A673 (cell line): ENCODE results near the gene VPS8. TPM values are rescaled to one million over a fixed set of nuclear protein-coding genes. Genes with fewer than 3 reads are reported as not detected.

Source experiments
- BruUV-seq: library from RNA; stranded (reverse); fragments of 400-500 nt; replicated peaks from 2 replicates; lab custom pipeline; 2021; lab: Mats Ljungman, UMichigan
- CTCF ChIA-PET: fragments of 300-600 bp; sonication (Branson Sonifier 250); formaldehyde crosslinking; loops from one replicate; lab custom pipeline; 2022; ENCODE audit warnings: antibody characterized with exemption; lab: Charles Lee
- POLR2A ChIA-PET: fragments of 300-600 bp; sonication (Branson Sonifier 250); formaldehyde crosslinking; loops from one replicate; lab custom pipeline; 2022; ENCODE audit warnings: antibody characterized with exemption; ENCODE audit not compliant: low non-redundant PET; lab: Charles Lee
- DNase-seq: peaks from one replicate; pipeline ENCODE4 v3.0.0-alpha.2; 2015; ENCODE audit warnings: low spot score
- H3K27ac ChIP-seq: fragments of 200-600 bp; sonication (generic); 2 replicates; pipeline ENCODE4 v1.5.1; 2016; ENCODE audit warnings: mixed run types, low read depth, mild to moderate bottlenecking, mixed read lengths, antibody characterized with exemption, low read length; ENCODE audit not compliant: poor library complexity, severe bottlenecking
- H3K27me3 ChIP-seq: fragments of 200-600 bp; sonication (generic); replicated peaks from 2 replicates; pipeline ENCODE4 v1.6.1; 2017; ENCODE audit warnings: mixed run types, low read depth, mild to moderate bottlenecking, mixed read lengths, antibody characterized with exemption, low read length; ENCODE audit not compliant: insufficient read depth, poor library complexity
- H3K36me3 ChIP-seq: fragments of 200-600 bp; sonication (generic); 2 replicates; pipeline ENCODE4 v1.6.1; 2016; ENCODE audit warnings: mixed run types, mild to moderate bottlenecking, mixed read lengths, antibody characterized with exemption, low read length; ENCODE audit not compliant: insufficient read depth, poor library complexity, severe bottlenecking
- H3K4me1 ChIP-seq: fragments of 200-600 bp; sonication (generic); 2 replicates; pipeline ENCODE4 v1.6.1; 2017; ENCODE audit warnings: mixed run types, mild to moderate bottlenecking, mixed read lengths, antibody characterized with exemption, low read length; ENCODE audit not compliant: insufficient read depth, poor library complexity, severe bottlenecking
- H3K4me3 ChIP-seq: fragments of 200-600 bp; sonication (generic); 2 replicates; pipeline ENCODE4 v1.5.1; 2016; ENCODE audit warnings: low read depth, mixed run types, mild to moderate bottlenecking, mixed read lengths, low read length; ENCODE audit not compliant: poor library complexity, severe bottlenecking
- H3K9me3 ChIP-seq: fragments of 200-600 bp; sonication (generic); 2 replicates; pipeline ENCODE4 v1.6.1; 2016; ENCODE audit warnings: mixed run types, low read depth, mild to moderate bottlenecking, mixed read lengths, antibody characterized with exemption, low read length; ENCODE audit not compliant: poor library complexity, severe bottlenecking
- CTCF ChIP-seq: fragments of 300-800, 200-600 bp; sonication (generic); conservative IDR thresholded peaks from 2 replicates; pipeline ENCODE4 v1.5.1; 2017; ENCODE audit warnings: low read depth, mild to moderate bottlenecking, antibody characterized with exemption, low read length, moderate library complexity, mixed read lengths
- EZH2 ChIP-seq: fragments of 200-600 bp; sonication (generic); IDR thresholded peaks from 2 replicates; pipeline ENCODE4 v1.6.1; 2017; ENCODE audit warnings: borderline replicate concordance, low read depth, mild to moderate bottlenecking, mixed read lengths, antibody characterized with exemption, low read length; ENCODE audit not compliant: poor library complexity, severe bottlenecking
- intact Hi-C: fragments of 100-400 bp; cut with micrococcal nuclease; formaldehyde crosslinking; loops from one replicate; pipeline ENCODE4 v1.10.0; 2022; ENCODE audit not compliant: unreplicated experiment
- total RNA-seq: library from RNA; stranded (reverse); gene quantifications from 2 replicates; pipeline ENCODE4 v1.2.3, GENCODE V29; 2021

Gene VPS8
- total RNA-seq, 1 experiment from 2014 or later = 42.3 TPM

GRCh38 chr3:185063431-185063830 lies 251.5 kb downstream of the VPS8 start:
- no TSS peak for BruUV-seq
- Histone ChIP-seq H3K4me1 (no peaks in the 10 kb centered on the region), H3K27ac (no peak overlapping the region), H3K9me3 (peaks cover 4% of the 10 kb centered on the region), H3K36me3 (no peaks in the 10 kb centered on the region), H3K4me3 (no peak overlapping the region), H3K27me3 (no peaks in the 10 kb centered on the region)
- intact Hi-C loops = no loop called here
- TF ChIP-seq CTCF (no peak), EZH2 (no peak)
- no peak for DNase-seq
- CTCF ChIA-PET = no interaction called here
- POLR2A ChIA-PET = no interaction called here

GRCh38 chr3:185065059-185065458 lies 253.1 kb downstream of the VPS8 start:
- ChIA-PET CTCF (no interaction called here), POLR2A (no interaction called here)
- Histone ChIP-seq H3K27ac (no peak overlapping the region), H3K9me3 (peaks cover 4% of the 10 kb centered on the region), H3K4me1 (no peaks in the 10 kb centered on the region), H3K36me3 (no peaks in the 10 kb centered on the region), H3K4me3 (no peak overlapping the region), H3K27me3 (no peaks in the 10 kb centered on the region)
- TF ChIP-seq EZH2 (no peak), CTCF (no peak)
- BruUV-seq = no TSS peak
- intact Hi-C loops = no loop called here
- DNase-seq = no peak

- H3K27me3 ChIP-seq = no peaks in the 10 kb centered on the region
- H3K4me1 ChIP-seq = no peaks in the 10 kb centered on the region
- no peaks in the 10 kb centered on the region for H3K36me3 ChIP-seq
- CTCF ChIA-PET = no interaction called here
- no peak overlapping the region for H3K27ac ChIP-seq
- POLR2A ChIA-PET = no interaction called here
- TF ChIP-seq EZH2 = no peak
- TF ChIP-seq CTCF = no peak
- intact Hi-C loops = no loop called here
- no peak for DNase-seq
- BruUV-seq = no TSS peak
- H3K9me3 ChIP-seq = no peaks in the 10 kb centered on the region
- H3K4me3 ChIP-seq = no peak overlapping the region
These were observed 254.3 kb downstream of the VPS8 start for GRCh38 chr3:185066251-185066650.
